CD4-positive, alpha-beta T cell (primary cell): ENCODE results near the gene FCRL1. TPM values are rescaled to one million over a fixed set of nuclear protein-coding genes. Genes with fewer than 3 reads are reported as not detected.

Experiments used
- ATAC-seq: fragments of 200-7000 bp; cut with Tn5 transposase; one replicate; pipeline ENCODE4 v1.10.0; 2022; ENCODE audit warnings: mild to moderate bottlenecking; ENCODE audit not compliant: poor library complexity
- CTCF ChIA-PET: fragments of 350-600 bp; sonication (Branson Sonifier 250); formaldehyde crosslinking; loops from one replicate; lab custom pipeline; 2021; ENCODE audit warnings: antibody characterized with exemption, inconsistent platforms; lab: Charles Lee
- POLR2A ChIA-PET: fragments of 350-600 bp; sonication (Branson Sonifier 250); formaldehyde crosslinking; loops from one replicate; lab custom pipeline; 2021; ENCODE audit warnings: antibody characterized with exemption, inconsistent platforms; lab: Charles Lee
- DNase-seq, 14 experiments: peaks; one replicate each; pipeline ENCODE4 v3.0.0-alpha.2; 2013 to 2020; ENCODE audit warnings: mixed read lengths in 2 of 14
- H3K27ac ChIP-seq, 2 donors: one replicate each; pipeline versions ENCODE4 v1.5.1 to v1.7.0; 2013; ENCODE audit warnings: low read length in 2 of 2, low read depth in 1 of 2, mild to moderate bottlenecking in 1 of 2
- H3K27me3 ChIP-seq, 2 experiments: 1 replicate in 1 of 2; 2 replicates in 1 of 2; pipeline versions ENCODE4 v1.6.1 to v1.7.0; 2013; ENCODE audit warnings: low read length in 2 of 2, control low read depth in 1 of 2, mild to moderate bottlenecking in 1 of 2, moderate library complexity in 1 of 2; ENCODE audit not compliant: insufficient read depth in 2 of 2, control insufficient read depth in 1 of 2
- H3K36me3 ChIP-seq: one replicate; pipeline ENCODE4 v1.6.1; 2013; ENCODE audit warnings: low read length, control low read depth; ENCODE audit not compliant: insufficient read depth
- H3K4me1 ChIP-seq: one replicate; pipeline ENCODE4 v1.6.1; 2013; ENCODE audit warnings: low read length, control low read depth; ENCODE audit not compliant: insufficient read depth
- H3K4me3 ChIP-seq: one replicate; pipeline ENCODE4 v1.5.1; 2013; ENCODE audit warnings: mild to moderate bottlenecking, low read length, moderate library complexity
- H3K9me3 ChIP-seq, 2 experiments: 1 replicate in 1 of 2; 2 replicates in 1 of 2; pipeline versions ENCODE4 v1.6.1 to v1.7.0; 2013; ENCODE audit warnings: low read length in 2 of 2, mild to moderate bottlenecking in 2 of 2, control low read depth in 1 of 2, moderate library complexity in 1 of 2; ENCODE audit not compliant: control insufficient read depth in 1 of 2, insufficient read depth in 1 of 2
- H3K27ac Mint-ChIP-seq: one replicate; pipeline ENCODE4 v1.8.0; 2020; ENCODE audit warnings: mixed read lengths
- H3K27me3 Mint-ChIP-seq: one replicate; pipeline ENCODE4 v1.8.0; 2021; ENCODE audit warnings: mixed read lengths
- H3K36me3 Mint-ChIP-seq: one replicate; pipeline ENCODE4 v1.8.0; 2021; ENCODE audit warnings: low read depth, mixed read lengths
- H3K4me1 Mint-ChIP-seq: one replicate; pipeline ENCODE4 v1.8.0; 2021; ENCODE audit warnings: low read depth, mixed read lengths
- H3K4me3 Mint-ChIP-seq: one replicate; pipeline ENCODE4 v1.8.0; 2020; ENCODE audit warnings: mild to moderate bottlenecking, mixed read lengths
- H3K9me3 Mint-ChIP-seq: one replicate; pipeline ENCODE4 v1.8.0; 2020; ENCODE audit warnings: mixed read lengths
- CTCF ChIP-seq: fragments of 200-600 bp; IDR thresholded peaks from one replicate; pipeline ENCODE4 v1.8.0; 2022; ENCODE audit warnings: antibody characterized with exemption, mild to moderate bottlenecking
- intact Hi-C, 2 experiments: fragments of 100-400 bp; cut with DNase I in 1 of 2; cut with micrococcal nuclease in 1 of 2; formaldehyde crosslinking; loops; one replicate each; pipeline versions ENCODE4 v1.15.1 to v1.9.0; 2023 to 2025; cut with DNase I, micrococcal nuclease
- total RNA-seq, 174 experiments: library from RNA in 2 of 174; stranded (reverse) in 2 of 174; gene quantifications; one replicate each; pipeline ENCODE4 v1.2.3 and lab custom pipeline; 2021 to 2026

The FCRL1 gene
- total RNA-seq, 2 experiments from 2014 or later = 0.60 to 0.98 TPM

GRCh38 chr1:157813269-157813668 is 6.7 kb downstream of the FCRL1 start:
- Mint-ChIP-seq H3K36me3 (no peaks in the 10 kb centered on the region), H3K4me1 (no peaks in the 10 kb centered on the region), H3K9me3 (peaks cover 13% of the 10 kb centered on the region), H3K4me3 (no peak overlapping the region), H3K27me3 (peaks cover 9% of the 10 kb centered on the region), H3K27ac (no peak overlapping the region)
- CTCF ChIA-PET = no interaction called here
- H3K36me3 ChIP-seq = no peaks in the 10 kb centered on the region
- H3K4me3 ChIP-seq = no peak overlapping the region
- peaks cover 13 to 18% of the 10 kb centered on the region in 2 experiments for H3K9me3 ChIP-seq
- POLR2A ChIA-PET = no interaction called here
- H3K27ac ChIP-seq = no peak overlapping the region
- no peaks in the 10 kb centered on the region for H3K27me3 ChIP-seq
- TF ChIP-seq CTCF = no peak
- no peak for ATAC-seq
- intact Hi-C loops = no loop called here
- H3K4me1 ChIP-seq = no peaks in the 10 kb centered on the region
- DNase-seq = no peak

GRCh38 chr1:157806431-157807149 is 13.3 kb downstream of the FCRL1 start:
- ATAC-seq (no peak), DNase-seq (peak in 1 of 14 experiments; percentile 3)
- Histone ChIP-seq H3K4me1 (no peaks in the 10 kb centered on the region), H3K36me3 (no peaks in the 10 kb centered on the region), H3K27me3 (peaks cover 0 to 2% of the 10 kb centered on the region in 2 experiments), H3K27ac (no peak overlapping the region), H3K4me3 (no peak overlapping the region), H3K9me3 (peaks cover 0 to 7% of the 10 kb centered on the region in 2 experiments)
- no peak for TF ChIP-seq CTCF
- Mint-ChIP-seq H3K4me1 (no peaks in the 10 kb centered on the region), H3K9me3 (no peaks in the 10 kb centered on the region), H3K4me3 (no peak overlapping the region), H3K27me3 (peaks cover 12% of the 10 kb centered on the region), H3K27ac (no peak overlapping the region), H3K36me3 (no peaks in the 10 kb centered on the region)
- ChIA-PET CTCF (no interaction called here), POLR2A (no interaction called here)
- intact Hi-C loops = no loop called here

- intact Hi-C loops = no loop called here
- H3K9me3 Mint-ChIP-seq = no peaks in the 10 kb centered on the region
- H3K9me3 ChIP-seq = peaks cover 0 to 7% of the 10 kb centered on the region in 2 experiments
- H3K4me3 Mint-ChIP-seq = no peak overlapping the region
- ChIA-PET POLR2A (no interaction called here), CTCF (no interaction called here)
- H3K4me1 ChIP-seq = no peaks in the 10 kb centered on the region
- no peak for TF ChIP-seq CTCF
- no peak overlapping the region for H3K27ac Mint-ChIP-seq
- no peaks in the 10 kb centered on the region for H3K36me3 ChIP-seq
- no peak overlapping the region for H3K27ac ChIP-seq
- DNase-seq = peak in 3 of 14 experiments; percentile 6 to 27 (median 14)
- no peaks in the 10 kb centered on the region for H3K36me3 Mint-ChIP-seq
- H3K4me1 Mint-ChIP-seq = no peaks in the 10 kb centered on the region
- H3K27me3 ChIP-seq = peaks cover 0 to 2% of the 10 kb centered on the region in 2 experiments
- H3K4me3 ChIP-seq = no peak overlapping the region
- H3K27me3 Mint-ChIP-seq = peaks cover 12% of the 10 kb centered on the region
- ATAC-seq = no peak
Measured at GRCh38 chr1:157803851-157804250, 16.1 kb downstream of the FCRL1 start.
